ENCODE results near the gene IL1R2. TPM values are rescaled to one million over a fixed set of nuclear protein-coding genes. Genes with fewer than 3 reads are reported as not detected.
"Not testable (repeated sequence)": the region's sequence is repeated elsewhere in the genome, so short reads cannot be mapped to it uniquely, and the experiment has no call there.

Gene IL1R2
- total RNA-seq, 1 donor from 2014 or later: 1.6 TPM

GRCh38 chr2:102063487-102063911 is 71.7 kb downstream of the IL1R2 start:
- intact Hi-C loops (cut with micrococcal nuclease): loop anchor here (2.0 kb wide), 2 partner anchors 41 to 65 kb away; no protein-coding TSS in a partner anchor
- Mint-ChIP-seq H3K27me3 (peaks cover 8% of the 10 kb centered on the region), H3K27ac (peak overlapping the region; percentile 73), H3K4me3 (no peak overlapping the region), H3K9me3 (no peaks in the 10 kb centered on the region), H3K36me3 (ENCODE audit: low read depth) (no peaks in the 10 kb centered on the region), H3K4me1 (peaks cover 19% of the 10 kb centered on the region)
- DNase-seq: no peak

DNA sequence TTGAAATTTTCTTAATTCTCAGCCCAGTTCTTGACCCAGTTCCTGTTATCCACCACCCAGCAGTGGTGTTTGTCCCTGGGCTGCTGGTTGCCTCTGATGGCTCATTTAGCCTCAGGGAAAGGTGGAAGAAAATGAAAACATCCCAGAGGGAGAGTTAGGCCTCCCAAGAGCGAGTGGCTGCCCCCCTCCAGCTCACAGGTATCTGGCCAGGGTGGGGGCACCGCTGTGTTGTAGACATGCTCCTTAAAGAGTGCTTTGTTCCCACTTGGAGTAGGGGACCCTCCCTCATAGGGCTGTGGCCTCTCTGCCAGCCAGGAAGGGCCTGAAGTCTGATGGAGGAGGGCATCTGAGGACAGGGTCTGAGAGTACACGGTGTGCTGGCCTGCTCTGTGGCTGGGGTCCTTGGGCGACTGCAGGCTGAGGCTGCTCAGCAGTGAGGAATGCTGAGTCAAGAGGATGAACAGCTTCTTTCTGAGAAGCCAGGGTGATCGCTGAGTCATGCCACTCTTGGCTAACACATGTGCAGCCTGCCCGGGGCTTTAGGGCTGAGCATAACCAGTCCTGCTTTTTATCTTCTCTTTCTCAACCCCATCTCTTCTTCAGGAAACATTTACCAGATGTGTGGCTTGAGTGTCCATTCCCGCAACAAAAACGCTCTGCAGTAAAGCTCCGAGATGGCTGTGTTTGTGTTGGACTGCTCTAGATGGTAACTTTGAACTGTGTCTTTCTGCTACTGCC is 72.3 kb downstream of the IL1R2 start:
- peaks cover 10% of the 10 kb centered on the region for H3K27me3 Mint-ChIP-seq
- no peak overlapping the region for H3K4me3 Mint-ChIP-seq
- intact Hi-C loops (cut with micrococcal nuclease): loop anchor here (2.0 kb wide), 2 partner anchors 41 to 65 kb away; no protein-coding TSS in a partner anchor
- H3K27ac Mint-ChIP-seq: no peak overlapping the region
- peaks cover 4% of the 10 kb centered on the region for H3K9me3 Mint-ChIP-seq
- H3K4me1 Mint-ChIP-seq: peaks cover 19% of the 10 kb centered on the region
- DNase-seq: peak; percentile 67
- H3K36me3 Mint-ChIP-seq (ENCODE audit: low read depth): no peaks in the 10 kb centered on the region

DNA sequence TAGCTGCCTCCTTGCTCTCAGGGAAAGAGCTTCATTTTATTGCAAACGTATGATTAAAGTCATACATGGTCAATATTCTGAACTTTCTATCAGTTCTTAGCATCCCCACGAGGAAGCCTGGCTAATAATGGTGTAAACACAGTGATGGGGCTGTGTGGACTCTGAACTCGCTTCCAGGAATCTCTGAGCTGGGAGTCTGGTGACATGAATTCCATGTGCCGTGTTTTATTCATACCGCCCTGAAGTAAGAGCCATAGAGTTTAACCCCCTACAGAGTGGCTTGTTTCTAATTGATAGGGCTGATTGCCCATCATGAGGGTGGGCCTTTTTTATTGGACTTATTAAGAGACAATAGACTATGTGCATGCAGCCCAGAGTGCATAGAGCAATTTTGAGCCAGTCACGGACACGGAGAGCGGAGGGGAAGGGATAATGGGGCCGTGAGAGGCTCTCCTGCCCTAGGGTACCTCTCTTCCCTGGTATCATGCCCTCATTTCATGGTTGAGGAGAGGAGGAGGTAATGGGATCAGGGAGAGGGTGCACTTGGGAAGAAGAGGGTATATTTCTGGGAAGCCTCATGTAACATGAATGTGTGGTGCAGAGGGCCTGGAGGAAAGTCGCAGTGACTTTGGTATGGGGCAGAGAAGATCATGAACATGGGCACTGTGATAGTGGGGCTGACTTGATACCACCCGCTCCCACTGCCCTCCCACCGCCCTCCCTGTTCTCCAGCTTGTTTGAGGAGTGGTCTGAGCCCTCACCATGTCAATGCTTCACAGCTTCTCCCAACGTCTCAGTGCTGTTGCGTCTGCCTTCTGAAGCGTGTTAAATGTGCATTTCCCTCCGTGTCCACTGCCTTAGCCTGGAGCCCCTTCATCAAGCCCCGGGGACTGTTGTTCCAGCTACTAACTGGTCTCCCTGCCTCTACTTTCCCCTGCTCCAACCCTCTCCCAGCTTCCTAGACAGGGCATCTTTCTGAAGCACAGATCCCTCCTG is 73.2 kb downstream of the IL1R2 start:
- peaks cover 19% of the 10 kb centered on the region for H3K4me1 Mint-ChIP-seq
- intact Hi-C loops (cut with micrococcal nuclease): no loop called here
- H3K9me3 Mint-ChIP-seq: peaks cover 4% of the 10 kb centered on the region
- DNase-seq: no peak
- no peaks in the 10 kb centered on the region for H3K36me3 Mint-ChIP-seq (ENCODE audit: low read depth)
- no peak overlapping the region for H3K27ac Mint-ChIP-seq
- no peak overlapping the region for H3K4me3 Mint-ChIP-seq
- peaks cover 6% of the 10 kb centered on the region for H3K27me3 Mint-ChIP-seq

- no peak overlapping the region for H3K27ac Mint-ChIP-seq
- intact Hi-C loops (cut with micrococcal nuclease): no loop called here
- H3K4me1 Mint-ChIP-seq: peaks cover 19% of the 10 kb centered on the region
- no peak overlapping the region for H3K4me3 Mint-ChIP-seq
- peaks cover 5% of the 10 kb centered on the region for H3K27me3 Mint-ChIP-seq
- no peak for DNase-seq
- H3K9me3 Mint-ChIP-seq: peaks cover 4% of the 10 kb centered on the region
- H3K36me3 Mint-ChIP-seq (ENCODE audit: low read depth): no peaks in the 10 kb centered on the region
These were observed 74.0 kb downstream of the IL1R2 start for GRCh38 chr2:102065675-102066252.

DNA sequence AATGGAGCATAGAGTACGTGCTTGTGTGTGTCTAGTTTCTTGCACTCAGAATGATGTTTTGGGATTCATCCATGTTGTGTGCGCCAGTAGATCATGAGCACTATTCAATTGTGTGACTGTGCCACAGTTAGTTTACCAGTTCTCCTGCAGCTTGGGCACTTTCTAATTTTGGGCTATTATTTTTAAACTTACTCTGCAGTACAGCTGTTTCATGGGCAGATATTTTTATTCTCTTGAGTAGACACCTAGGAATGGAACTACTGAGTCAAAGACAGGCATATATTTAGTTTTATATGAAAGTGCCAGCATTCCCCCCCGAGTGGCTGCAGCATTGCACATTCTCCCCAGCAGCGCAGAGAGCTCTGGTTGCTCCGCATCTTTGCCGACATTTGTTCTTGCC is 74.8 kb downstream of the IL1R2 start:
- no peak for DNase-seq
- H3K9me3 Mint-ChIP-seq: peaks cover 4% of the 10 kb centered on the region
- intact Hi-C loops (cut with micrococcal nuclease): no loop called here
- no peak overlapping the region for H3K4me3 Mint-ChIP-seq
- H3K36me3 Mint-ChIP-seq (ENCODE audit: low read depth): no peaks in the 10 kb centered on the region
- peaks cover 5% of the 10 kb centered on the region for H3K27me3 Mint-ChIP-seq
- no peak overlapping the region for H3K27ac Mint-ChIP-seq
- H3K4me1 Mint-ChIP-seq: peaks cover 19% of the 10 kb centered on the region

- H3K9me3 Mint-ChIP-seq; H3K4me3 Mint-ChIP-seq; H3K27ac Mint-ChIP-seq; DNase-seq; H3K4me1 Mint-ChIP-seq; H3K36me3 Mint-ChIP-seq (ENCODE audit: low read depth); H3K27me3 Mint-ChIP-seq; intact Hi-C loops (cut with micrococcal nuclease): not testable (repeated sequence)
These were observed 76.4 kb downstream of the IL1R2 start for GRCh38 chr2:102068126-102068525.

DNA sequence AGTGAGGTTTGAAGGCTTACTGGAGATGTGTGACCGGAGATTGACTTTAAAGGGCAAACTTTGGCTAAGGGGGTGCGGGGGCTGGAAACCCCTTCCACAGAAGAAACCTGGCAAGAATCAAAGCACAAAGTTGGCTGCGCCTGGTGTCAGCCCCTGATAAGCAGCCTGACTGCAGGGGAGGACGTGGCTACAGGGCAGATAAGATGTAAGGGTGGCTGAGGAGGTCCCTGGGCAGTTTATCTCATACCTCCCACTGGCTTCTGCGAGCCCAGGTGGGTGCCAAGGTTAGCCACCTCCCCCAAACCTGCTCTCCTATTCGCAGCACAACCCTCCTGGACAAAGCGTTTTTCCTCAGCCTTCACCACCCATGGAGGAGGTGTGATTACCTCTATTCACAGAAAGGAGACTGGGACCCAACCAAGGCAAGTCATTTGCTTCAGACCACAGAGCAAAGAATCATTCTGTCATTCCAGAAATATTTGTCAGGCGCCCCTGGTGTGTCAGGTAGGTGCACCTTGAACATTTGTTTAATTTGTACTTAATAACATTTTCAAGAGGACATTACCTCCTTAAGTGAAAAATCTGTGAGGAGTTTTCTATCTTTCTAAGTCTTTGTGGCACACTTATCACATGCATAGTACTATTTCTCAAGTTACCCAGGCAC is 77.7 kb downstream of the IL1R2 start:
- Mint-ChIP-seq H3K27ac (no peak overlapping the region), H3K27me3 (peaks cover 5% of the 10 kb centered on the region), H3K36me3 (ENCODE audit: low read depth) (no peaks in the 10 kb centered on the region), H3K9me3 (peaks cover 4% of the 10 kb centered on the region), H3K4me3 (no peak overlapping the region), H3K4me1 (peaks cover 5% of the 10 kb centered on the region)
- DNase-seq: no peak
- intact Hi-C loops (cut with micrococcal nuclease): no loop called here

GRCh38 chr2:102070058-102070642 is 78.4 kb downstream of the IL1R2 start:
- no peak overlapping the region for H3K27ac Mint-ChIP-seq
- H3K4me1 Mint-ChIP-seq: peaks cover 4% of the 10 kb centered on the region
- DNase-seq: no peak
- peaks cover 4% of the 10 kb centered on the region for H3K9me3 Mint-ChIP-seq
- H3K36me3 Mint-ChIP-seq (ENCODE audit: low read depth): no peaks in the 10 kb centered on the region
- intact Hi-C loops (cut with micrococcal nuclease): no loop called here
- H3K4me3 Mint-ChIP-seq: no peak overlapping the region
- H3K27me3 Mint-ChIP-seq: peaks cover 5% of the 10 kb centered on the region

DNA sequence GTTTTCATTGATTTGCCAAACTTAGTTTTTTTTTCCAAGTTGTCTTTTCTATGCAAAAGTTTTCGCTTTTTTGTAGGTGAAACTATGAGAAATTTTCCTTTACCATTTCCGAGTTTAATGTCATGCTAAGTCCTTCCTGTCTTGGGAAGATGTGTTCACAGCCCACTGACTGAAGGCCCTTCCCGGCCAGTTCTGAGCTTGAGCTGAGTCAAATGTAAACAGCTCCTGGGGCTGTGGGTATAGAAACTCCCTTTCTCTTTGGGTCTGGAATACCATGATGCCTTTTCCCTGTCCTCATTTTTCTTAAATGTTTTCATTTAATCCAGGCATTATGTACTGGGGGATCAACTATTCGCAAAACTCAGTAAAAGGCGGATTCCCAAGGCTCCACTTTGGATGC is 81.0 kb downstream of the IL1R2 start:
- peaks cover 8% of the 10 kb centered on the region for H3K9me3 Mint-ChIP-seq
- no peaks in the 10 kb centered on the region for H3K36me3 Mint-ChIP-seq (ENCODE audit: low read depth)
- no peak for DNase-seq
- H3K27ac Mint-ChIP-seq: no peak overlapping the region
- intact Hi-C loops (cut with micrococcal nuclease): no loop called here
- H3K4me3 Mint-ChIP-seq: no peak overlapping the region
- H3K4me1 Mint-ChIP-seq: peaks cover 4% of the 10 kb centered on the region
- H3K27me3 Mint-ChIP-seq: peaks cover 6% of the 10 kb centered on the region

DNA sequence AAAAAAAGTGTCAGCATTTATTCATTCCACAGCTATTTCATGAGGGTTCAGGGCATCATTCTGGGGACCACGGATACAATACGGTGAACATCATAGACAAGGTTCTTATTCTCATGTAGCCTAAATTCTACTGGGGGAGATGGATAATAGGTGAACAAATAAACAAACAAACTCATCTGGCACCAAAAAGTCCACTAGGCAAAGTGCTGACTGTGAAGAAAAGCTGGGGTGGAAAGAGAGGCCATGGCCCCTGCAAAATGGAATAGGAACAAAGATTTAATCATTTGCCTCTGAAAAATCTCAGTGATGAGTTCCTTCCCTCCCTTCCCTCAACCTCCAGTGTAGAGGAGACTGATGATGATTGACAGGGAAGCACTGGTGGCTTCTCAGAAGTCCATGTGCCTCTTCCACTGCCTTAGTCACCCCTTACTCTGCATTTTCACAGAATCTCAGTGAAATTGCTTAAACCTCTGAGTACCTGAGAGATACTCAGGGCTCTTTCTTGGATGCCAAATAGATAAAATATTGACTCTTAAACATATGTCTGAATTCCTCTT is 81.5 kb downstream of the IL1R2 start:
- H3K36me3 Mint-ChIP-seq (ENCODE audit: low read depth): no peaks in the 10 kb centered on the region
- intact Hi-C loops (cut with micrococcal nuclease): no loop called here
- H3K27ac Mint-ChIP-seq: no peak overlapping the region
- no peak overlapping the region for H3K4me3 Mint-ChIP-seq
- H3K9me3 Mint-ChIP-seq: peaks cover 8% of the 10 kb centered on the region
- peaks cover 6% of the 10 kb centered on the region for H3K27me3 Mint-ChIP-seq
- H3K4me1 Mint-ChIP-seq: peaks cover 4% of the 10 kb centered on the region
- no peak for DNase-seq

- Mint-ChIP-seq H3K9me3 (peaks cover 4% of the 10 kb centered on the region), H3K4me1 (peaks cover 4% of the 10 kb centered on the region), H3K27ac (no peak overlapping the region), H3K36me3 (ENCODE audit: low read depth) (no peaks in the 10 kb centered on the region), H3K4me3 (no peak overlapping the region), H3K27me3 (peaks cover 7% of the 10 kb centered on the region)
- intact Hi-C loops (cut with micrococcal nuclease): no loop called here
- no peak for DNase-seq
These were observed 82.5 kb downstream of the IL1R2 start for GRCh38 chr2:102074152-102074783.

DNA sequence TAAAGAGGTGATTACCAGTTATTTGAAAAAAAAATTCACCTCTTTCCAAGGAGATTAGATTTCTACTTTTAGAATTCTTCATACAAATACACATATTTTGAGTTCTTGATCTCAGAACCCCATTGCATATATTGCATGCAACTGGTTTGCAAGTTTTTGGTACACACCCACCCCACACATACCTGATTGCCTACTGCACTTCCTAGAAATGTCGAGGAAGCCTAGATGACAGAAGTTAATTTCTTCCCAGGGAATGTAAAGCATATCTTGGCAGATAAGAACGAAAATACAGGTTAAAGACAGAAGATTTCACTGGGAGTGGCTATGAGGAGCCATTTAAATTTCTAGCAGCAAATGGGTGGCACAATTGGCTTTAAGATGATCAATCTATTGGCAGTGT is 83.7 kb downstream of the IL1R2 start:
- Mint-ChIP-seq H3K27me3 (peaks cover 7% of the 10 kb centered on the region), H3K4me3 (no peak overlapping the region), H3K4me1 (peaks cover 7% of the 10 kb centered on the region), H3K36me3 (ENCODE audit: low read depth) (no peaks in the 10 kb centered on the region), H3K27ac (no peak overlapping the region), H3K9me3 (peaks cover 4% of the 10 kb centered on the region)
- intact Hi-C loops (cut with micrococcal nuclease): no loop called here
- no peak for DNase-seq

All from activated CD4-positive, alpha-beta T cell treated with anti-CD3 and anti-CD28 coated beads, Interleukin-2, amount 10 ng/mL, durations not matched to agents 24 days and 14 days (primary cell).